ENCODE results near the gene FBXO15.

- TF ChIP-seq CTCF (IDR thresholded peaks at IDR 0.05) (no peak), POLR2A (IDR thresholded peaks at IDR 0.05) (no peak)
Measured at GRCh38 chr18:74183130-74183529, 35.5 kb upstream of the FBXO15 start.
